GM21723 (cell line): ENCODE data around the gene TRIOBP.
A peak's percentile ranks its signal among the peaks of the same experiment; 100 is the strongest.

Source experiments
- ATAC-seq: cut with Tn5 transposase; IDR thresholded peaks from one replicate; pipeline ENCODE4 v1.9.1; 2021; ENCODE audit warnings: mild to moderate bottlenecking, moderate library complexity; ENCODE audit not compliant: unreplicated experiment

The TRIOBP gene

DNA sequence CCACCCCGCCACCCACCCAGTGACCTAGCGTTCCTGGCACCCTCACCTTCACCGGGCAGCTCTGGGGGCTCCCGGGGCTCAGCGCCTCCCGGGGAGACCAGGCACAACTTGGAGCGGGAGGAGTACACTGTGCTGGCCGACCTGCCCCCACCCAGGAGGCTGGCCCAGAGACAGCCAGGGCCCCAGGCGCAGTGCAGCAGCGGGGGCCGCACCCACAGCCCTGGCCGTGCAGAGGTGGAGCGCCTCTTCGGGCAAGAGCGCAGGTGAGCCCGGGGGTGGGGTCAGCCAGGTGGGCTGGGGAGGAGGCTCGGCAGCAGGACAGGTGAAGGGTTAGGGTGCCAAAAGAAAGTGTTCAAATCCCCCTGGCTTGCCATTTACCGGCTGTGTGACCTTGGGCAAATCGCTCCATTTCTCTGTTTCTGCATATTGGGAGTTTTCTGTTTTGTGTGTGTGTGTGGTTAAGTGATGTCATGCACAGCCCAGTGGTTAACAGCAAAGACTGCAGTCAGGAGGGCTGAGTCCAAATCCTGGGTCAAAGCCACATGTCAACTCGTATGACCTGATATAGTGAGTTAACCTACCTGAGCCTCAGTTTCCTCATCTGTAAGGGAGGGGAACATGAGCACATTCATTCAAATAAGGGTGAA is 29.5 kb downstream of the TRIOBP start:
- no peak for ATAC-seq

DNA sequence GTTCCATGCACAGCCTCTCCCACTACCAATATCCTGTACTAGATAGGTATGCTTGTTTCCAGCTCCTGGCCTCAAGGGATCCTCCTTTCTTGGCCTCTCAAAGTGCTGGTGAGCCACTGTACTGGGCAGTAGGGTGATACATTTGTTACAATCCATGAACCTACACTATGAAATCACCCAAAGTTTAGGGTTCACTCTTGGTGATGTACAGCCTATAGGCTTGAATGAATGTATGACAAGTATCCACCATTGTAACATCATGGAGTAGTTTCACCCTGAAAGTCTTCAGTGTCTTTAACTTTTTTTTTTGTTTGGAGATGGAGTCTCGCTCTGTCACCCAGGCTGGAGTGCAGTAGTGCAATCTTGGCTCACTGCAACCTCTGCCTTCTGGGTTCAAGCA is 31.8 kb downstream of the TRIOBP start:
- ATAC-seq: no peak

- ATAC-seq: no peak
Measured at GRCh38 chr22:37731804-37732471, 35.1 kb downstream of the TRIOBP start.

GRCh38 chr22:37732699-37733607 is 36.1 kb downstream of the TRIOBP start:
- no peak for ATAC-seq

DNA sequence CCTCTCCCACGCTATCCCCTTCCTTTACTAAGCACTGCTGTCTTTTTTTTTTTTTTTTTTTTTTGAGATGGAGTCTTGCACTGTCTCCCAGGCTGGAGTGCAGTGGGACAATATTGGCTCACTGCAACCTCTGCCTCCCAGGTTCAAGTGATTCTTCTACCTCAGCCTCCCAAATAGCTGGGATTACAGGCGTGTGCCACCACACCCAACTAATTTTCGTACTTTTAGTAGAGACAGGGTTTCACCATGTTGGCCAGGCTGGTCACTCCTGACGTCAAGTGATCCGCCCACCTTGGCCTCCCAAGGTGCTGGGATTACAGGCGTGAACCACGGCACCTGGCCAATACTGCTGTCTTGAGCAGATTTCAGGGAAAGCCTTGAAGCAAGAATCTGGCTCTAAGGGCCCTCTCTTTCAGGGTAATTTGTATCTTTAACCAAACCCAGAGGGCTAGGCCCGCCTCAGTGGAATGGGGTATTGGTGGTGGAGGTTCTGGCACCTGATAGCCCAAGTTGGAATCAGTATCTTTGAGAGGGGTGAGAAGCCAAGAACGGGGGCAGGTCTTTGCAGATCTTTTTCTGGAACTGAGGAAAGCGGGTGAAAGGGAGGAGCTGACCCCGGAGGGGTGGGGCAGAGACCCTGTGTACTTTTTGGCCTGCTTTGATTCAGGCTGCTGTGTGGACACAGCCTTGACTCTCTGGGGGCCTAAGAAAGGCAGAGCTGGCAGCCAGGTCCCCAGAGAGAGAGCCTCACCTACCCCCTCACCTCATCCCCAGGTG is 37.0 kb downstream of the TRIOBP start:
- ATAC-seq: no peak

DNA sequence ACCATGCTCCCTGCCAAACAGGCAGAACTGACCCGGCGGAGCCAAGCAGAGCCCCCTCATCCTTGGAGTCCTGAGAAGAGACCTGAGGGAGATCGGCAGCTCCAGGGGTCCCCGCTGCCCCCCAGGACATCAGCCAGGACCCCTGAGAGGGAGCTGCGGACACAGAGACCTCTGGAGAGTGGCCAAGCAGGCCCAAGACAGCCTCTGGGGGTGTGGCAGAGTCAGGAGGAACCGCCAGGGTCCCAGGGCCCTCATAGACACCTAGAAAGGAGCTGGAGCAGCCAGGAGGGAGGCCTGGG is 37.5 kb downstream of the TRIOBP start:
- no peak for ATAC-seq

GRCh38 chr22:37734964-37735451 is 38.2 kb downstream of the TRIOBP start:
- ATAC-seq: no peak

- no peak for ATAC-seq
Measured at GRCh38 chr22:37739035-37739434, 42.2 kb downstream of the TRIOBP start.

DNA sequence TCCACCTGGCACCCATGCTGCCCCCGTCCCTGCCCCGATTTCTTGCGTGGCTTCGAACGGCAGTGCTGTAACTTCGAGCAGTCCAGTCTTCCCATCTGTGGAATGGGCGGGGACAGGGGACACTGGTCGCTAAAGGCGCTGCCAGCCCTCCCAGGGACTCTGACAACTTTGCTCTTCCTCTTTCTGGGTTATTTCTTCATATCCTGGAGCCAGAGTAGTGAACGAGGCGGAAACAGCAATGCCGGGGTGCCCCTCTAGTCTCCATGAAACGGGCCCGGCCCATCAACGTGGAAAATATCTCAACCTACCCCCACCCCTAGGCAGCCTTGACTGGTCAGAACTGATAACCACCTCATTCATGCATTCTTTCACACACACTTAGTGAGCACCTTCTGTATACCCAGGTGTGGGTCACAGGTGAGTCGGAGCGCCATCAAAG is 42.8 kb downstream of the TRIOBP start:
- no peak for ATAC-seq

GRCh38 chr22:37740455-37741311 is 43.8 kb downstream of the TRIOBP start:
- no peak for ATAC-seq

- no peak for ATAC-seq
Measured at GRCh38 chr22:37741312-37741795, 44.5 kb downstream of the TRIOBP start.

DNA sequence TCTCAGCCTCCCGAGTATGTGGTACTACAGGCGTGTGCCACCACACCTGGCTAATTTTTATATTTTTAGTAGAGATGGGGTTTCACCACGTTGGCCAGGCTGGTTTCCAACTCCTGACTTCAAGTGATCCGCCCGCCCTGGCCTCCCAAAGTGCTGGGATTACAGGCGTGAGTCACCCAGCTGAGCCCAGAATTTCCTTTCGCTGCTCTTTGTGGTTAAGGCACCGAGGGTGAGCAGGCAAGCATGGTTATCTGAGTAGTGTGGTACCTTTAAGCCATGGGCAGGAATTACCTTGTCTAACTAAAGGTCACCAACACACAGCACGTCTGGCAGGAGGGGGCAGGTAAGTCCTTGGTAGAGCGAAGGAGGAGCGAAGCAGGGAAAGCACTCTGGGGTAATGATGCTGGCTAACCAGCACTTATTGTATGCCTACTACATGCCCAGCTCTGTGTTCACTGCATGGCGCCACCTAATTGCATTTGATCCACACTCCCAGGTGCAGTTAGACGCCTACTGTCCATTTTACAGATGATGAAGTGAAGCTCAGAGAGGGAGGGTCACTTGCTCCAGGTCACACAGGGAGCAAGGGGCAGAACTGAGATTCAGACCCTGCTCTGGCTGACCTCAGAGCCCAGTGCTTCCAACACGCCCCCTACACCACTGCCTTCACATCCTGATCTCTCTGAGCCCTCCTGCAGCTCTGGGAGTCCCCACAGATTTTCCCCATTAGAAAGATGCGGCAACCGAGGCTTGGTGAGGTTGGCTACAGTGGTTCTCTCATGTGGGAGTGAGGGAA is 45.7 kb downstream of the TRIOBP start:
- ATAC-seq: no peak

DNA sequence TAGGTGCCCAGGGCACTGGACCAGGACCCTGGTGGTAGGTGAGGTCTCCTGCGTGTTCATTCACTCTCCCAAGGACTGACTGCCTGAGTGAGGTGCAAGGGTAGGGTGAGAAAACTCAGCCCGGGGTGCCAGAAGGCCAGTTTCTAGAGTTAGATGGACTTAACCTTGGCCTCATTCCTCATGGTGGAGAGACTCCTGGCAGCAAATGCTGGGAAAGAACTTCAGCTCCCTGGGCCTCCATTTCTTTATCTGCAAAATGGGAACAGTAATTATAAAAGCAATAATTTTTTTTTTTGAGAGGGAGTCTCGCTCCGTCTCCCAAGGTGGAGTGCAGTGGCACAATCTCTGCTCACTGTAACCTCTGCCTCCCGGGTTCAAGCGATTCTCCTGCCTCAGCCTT is 47.7 kb downstream of the TRIOBP start:
- ATAC-seq: no peak

GRCh38 chr22:37745548-37746365 is 48.9 kb downstream of the TRIOBP start:
- ATAC-seq: peak; percentile 52

GRCh38 chr22:37746366-37747079 is 49.7 kb downstream of the TRIOBP start:
- ATAC-seq: peak; percentile 28

DNA sequence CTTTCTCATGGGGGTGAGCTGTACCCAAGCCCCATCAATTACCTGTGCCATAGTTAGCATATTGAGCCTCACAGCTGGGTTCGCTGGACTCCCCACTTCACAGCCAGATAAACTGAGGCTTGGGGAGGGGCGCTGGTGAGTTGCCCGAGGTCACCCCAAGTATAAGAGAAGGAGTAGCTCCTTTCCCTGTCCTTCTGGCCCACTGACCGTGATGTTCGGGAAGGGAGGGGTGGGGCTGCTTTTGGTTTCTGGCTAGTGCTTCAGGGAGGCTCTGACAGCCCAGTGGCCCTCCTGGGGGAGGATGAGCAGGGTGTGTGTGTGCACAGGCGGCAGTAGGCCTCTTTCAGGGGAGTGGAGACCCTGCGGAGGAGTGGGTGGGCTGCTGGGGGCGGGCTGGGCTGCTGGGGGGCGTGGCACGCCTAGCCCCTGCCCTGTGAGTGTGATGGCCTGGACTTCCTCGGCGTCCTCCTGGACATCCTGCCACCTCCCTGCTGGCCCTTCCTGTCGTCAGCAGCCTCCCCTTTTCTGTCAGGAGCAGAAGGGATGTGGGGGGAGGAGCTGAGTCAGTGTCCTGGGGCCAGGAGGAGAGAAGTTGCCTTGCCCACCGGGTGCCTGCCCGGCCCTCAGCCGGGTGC is 50.3 kb downstream of the TRIOBP start:
- peak; percentile 1 for ATAC-seq

DNA sequence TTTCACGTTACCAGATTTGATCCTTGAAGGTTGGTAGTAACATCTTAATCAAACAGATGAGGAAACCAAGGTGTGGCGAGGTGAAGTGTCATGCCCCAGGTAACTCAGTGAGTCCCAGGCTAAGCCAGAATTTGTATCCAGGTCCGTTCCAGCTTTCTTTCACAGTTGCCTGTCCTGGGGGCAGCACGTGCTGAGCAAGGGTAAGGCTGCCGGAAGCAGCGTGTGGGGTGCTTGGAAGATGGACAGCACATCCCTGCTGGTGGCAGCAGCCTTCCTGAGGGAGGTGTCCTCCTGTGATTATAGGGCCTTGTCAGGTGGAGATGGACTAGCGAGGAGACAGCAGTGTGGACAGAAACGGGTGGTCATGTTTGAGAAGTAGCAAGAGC is 50.9 kb downstream of the TRIOBP start:
- ATAC-seq: no peak
